GM12875 (cell line): ENCODE measurements around the gene CNTNAP2.
"Not testable (repeated sequence)": the region's sequence is repeated elsewhere in the genome, so short reads cannot be mapped to it uniquely, and the experiment has no call there.

Experiments used
- H3K4me3 ChIP-seq: one replicate; pipeline ENCODE4 v1.5.1; 2011; ENCODE audit warnings: low read depth, low read length, control low read depth
- TF ChIP-seq, protein P1 (sequence below): IDR thresholded peaks from 2 replicates; pipeline ENCODE4 v1.5.1; 2011; ENCODE audit warnings: low read depth, mild to moderate bottlenecking, control low read depth, inconsistent platforms, low read length, moderate library complexity, borderline replicate concordance; ENCODE audit not compliant: insufficient read depth

Gene CNTNAP2

DNA sequence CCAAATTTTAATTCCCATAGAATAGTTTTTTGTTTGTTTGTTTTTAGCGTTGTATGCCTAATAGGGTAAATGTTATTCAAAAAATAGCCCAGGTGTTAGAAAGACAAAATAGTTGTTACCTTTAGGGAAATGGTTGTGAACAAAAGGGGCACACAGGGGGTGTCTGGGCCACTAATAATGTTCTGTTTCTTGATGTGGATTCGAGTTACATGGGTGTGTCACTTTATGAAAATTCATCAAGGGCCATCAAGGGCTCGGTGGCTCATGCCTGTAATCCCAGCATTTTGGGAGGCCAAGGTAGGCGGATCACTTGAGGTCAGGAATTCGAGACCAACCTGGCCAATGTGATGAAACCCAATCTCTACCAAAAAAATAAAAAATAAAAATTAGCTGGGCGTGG, 1942.2 kb downstream of the CNTNAP2 start:
- no peak overlapping the region for H3K4me3 ChIP-seq

DNA sequence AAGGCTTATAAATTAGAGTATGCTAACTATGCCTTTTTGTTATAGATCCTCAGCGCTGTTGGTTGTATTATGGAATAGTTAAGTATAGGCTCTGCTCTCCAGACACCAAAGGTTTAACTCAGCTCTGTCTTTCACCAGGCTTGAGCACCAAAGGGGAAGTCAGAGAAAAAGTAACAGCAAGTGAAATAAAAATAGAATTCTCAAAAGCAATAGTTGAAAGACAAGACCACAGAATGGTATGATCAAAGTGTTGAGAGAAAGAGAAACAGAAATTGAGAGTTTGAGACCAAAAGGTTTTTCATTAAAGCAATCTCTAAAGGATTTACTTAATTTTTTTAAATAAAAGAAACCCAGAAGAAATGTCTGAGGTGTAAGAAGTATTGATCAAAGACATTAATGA, 1944.1 kb downstream of the CNTNAP2 start:
- TF ChIP-seq, protein P1, sequence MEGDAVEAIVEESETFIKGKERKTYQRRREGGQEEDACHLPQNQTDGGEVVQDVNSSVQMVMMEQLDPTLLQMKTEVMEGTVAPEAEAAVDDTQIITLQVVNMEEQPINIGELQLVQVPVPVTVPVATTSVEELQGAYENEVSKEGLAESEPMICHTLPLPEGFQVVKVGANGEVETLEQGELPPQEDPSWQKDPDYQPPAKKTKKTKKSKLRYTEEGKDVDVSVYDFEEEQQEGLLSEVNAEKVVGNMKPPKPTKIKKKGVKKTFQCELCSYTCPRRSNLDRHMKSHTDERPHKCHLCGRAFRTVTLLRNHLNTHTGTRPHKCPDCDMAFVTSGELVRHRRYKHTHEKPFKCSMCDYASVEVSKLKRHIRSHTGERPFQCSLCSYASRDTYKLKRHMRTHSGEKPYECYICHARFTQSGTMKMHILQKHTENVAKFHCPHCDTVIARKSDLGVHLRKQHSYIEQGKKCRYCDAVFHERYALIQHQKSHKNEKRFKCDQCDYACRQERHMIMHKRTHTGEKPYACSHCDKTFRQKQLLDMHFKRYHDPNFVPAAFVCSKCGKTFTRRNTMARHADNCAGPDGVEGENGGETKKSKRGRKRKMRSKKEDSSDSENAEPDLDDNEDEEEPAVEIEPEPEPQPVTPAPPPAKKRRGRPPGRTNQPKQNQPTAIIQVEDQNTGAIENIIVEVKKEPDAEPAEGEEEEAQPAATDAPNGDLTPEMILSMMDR = no peak
- H3K4me3 ChIP-seq = no peak overlapping the region

More for the DNA sequence above, 1942.2 kb downstream of the CNTNAP2 start:
- TF ChIP-seq, protein P1 = no peak

DNA sequence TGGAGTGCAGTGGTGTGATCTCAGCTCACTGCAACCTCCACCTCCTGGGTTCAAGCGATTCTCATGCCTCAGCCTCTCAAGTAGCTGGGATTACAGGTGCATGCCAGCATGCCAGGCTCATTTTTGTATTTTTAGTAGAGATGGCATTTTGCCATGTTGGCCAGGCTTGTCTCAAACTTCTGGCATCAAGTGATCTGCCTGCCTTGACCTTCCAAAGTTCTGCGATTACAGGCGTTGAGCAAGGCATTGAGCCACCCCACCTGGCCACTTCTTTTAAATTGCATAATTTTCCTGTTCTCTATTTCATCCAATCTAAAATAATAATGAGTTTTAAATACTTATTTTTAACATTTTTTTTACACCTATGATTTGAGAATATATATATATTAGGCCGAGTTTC, 1961.5 kb downstream of the CNTNAP2 start:
- H3K4me3 ChIP-seq = not testable (repeated sequence)

DNA sequence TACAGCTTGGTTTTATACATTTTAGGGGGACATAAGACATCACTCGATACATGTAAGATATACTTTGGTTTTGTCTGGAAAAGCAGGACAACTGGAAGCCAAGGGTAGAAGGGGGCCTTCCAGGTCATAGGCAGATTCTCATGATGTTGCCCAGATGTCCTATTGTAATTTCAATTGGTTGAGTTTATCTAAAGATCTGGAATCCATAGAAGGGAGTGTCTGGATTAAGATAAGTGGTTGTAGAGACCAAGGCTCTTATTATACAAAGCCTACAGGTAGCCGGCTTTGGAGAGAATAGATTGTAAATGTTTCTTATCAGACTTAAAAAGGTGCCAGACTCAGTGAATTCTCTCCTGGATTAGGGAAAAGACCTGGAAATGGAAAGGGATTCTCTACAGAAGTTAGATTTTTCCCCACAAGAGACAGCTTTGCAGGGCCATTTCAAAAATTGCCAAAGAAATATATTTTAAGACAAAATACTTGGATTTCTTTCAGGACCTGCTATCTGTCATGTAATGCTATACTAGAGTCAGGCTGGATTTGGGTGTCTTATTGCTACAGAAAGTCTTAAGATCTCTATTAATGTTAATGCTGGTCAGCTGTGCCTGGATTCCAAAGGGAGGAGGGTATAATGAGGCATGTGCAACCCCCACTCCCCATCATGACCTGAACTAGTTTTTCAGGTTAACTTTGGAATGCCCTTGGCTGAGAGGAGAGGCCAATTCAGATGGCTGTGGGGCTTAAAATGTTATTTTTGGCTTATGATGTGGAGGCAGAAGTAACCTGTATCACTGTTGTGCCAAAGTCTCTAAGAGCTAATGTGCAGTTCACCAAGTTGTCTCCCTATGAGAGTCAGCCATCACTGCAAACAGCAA, 1962.8 kb downstream of the CNTNAP2 start:
- no peak overlapping the region for H3K4me3 ChIP-seq
- TF ChIP-seq, protein P1 = no peak

DNA sequence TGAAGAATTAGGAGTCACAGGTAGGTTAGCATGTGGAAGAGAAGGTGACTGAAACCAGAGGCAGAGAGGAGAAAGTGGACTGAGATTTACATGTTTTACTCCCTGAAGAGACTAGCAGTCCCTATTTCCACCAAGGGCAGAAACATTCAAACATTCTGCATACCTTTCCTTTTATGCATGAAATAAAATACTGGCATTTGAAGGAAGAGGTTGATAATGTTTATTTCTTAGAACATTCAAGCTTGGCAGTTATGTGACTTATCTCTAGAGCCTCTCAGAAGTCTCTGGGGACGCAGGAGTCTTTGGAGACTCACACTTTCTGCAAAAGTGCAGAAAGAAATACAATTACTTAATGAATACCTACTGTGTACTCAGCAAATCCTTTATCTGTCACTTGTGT, 1966.8 kb downstream of the CNTNAP2 start:
- TF ChIP-seq, protein P1 = no peak

DNA sequence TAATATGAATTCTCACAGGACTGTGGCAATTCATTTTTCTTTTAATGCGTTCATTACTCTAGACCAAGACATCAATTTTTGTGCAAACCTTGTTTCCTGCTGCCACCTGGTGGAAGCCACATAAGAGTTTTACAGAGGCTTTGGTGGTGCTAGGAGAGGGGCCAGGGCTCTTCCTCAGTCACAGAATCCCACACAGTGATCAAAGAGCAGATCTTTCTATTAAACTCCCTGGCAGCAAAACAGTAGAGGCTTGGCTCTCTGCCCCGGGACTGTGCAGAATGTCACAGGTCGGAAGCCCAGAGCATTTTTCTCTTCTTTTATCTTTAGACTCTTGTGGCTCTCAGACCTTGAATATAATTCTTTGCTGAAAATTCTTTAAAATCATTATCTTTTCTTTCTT, 1967.5 kb downstream of the CNTNAP2 start:
- TF ChIP-seq, protein P1 = peak; percentile 40; the same call in 1 of the 2 replicates
- H3K4me3 ChIP-seq = no peak overlapping the region

More for the DNA sequence above, 1966.8 kb downstream of the CNTNAP2 start:
- H3K4me3 ChIP-seq = no peak overlapping the region

DNA sequence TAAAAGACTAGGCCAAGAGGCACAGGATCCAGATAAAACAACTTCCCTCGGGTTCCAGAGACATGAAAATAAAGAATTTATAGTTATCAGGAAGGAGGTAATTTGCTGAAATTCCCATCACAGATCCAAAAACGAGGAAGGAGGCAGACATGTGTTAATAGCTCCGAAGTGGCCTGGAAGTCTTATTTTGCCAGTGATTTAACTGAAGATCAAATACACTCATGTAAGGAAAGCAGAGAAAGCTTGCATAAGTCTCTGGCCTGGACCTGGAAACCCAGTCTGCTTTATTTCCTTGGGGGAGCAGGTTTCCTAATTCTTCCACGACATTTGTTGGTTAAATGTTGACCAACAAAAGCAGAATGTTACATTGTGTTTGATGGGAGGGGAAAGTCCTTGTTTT, 1975.3 kb downstream of the CNTNAP2 start:
- H3K4me3 ChIP-seq = no peak overlapping the region
- TF ChIP-seq, protein P1 = no peak
